HG02588 (cell line): Measurements from ENCODE around the gene HSFX3.
"Not testable (repeated sequence)": the region's sequence is repeated elsewhere in the genome, so short reads cannot be mapped to it uniquely, and the experiment has no call there.

Source experiments
- ATAC-seq: cut with Tn5 transposase; IDR thresholded peaks from one replicate; pipeline ENCODE4 v1.9.1; 2021; ENCODE audit warnings: mild to moderate bottlenecking, moderate library complexity; ENCODE audit not compliant: unreplicated experiment

The HSFX3 gene

GRCh38 chrX:149518236-149518635 is 31.5 kb downstream of the HSFX3 start:
- ATAC-seq = no peak

- no peak for ATAC-seq
Measured at GRCh38 chrX:149517308-149517707, 32.4 kb downstream of the HSFX3 start.

GRCh38 chrX:149516604-149517003 is 33.1 kb downstream of the HSFX3 start:
- no peak for ATAC-seq

- ATAC-seq = no peak
Measured at GRCh38 chrX:149515954-149516602, 33.6 kb downstream of the HSFX3 start.

- no peak for ATAC-seq
Measured at GRCh38 chrX:149513825-149514428, 35.8 kb downstream of the HSFX3 start.

- ATAC-seq = peak; percentile 86
Measured at GRCh38 chrX:149512225-149512885, 37.4 kb downstream of the HSFX3 start.

GRCh38 chrX:149511081-149511480 is 38.6 kb downstream of the HSFX3 start:
- ATAC-seq = no peak

- ATAC-seq = no peak
Measured at GRCh38 chrX:149510386-149510785, 39.3 kb downstream of the HSFX3 start.

GRCh38 chrX:149508467-149508866 is 41.3 kb downstream of the HSFX3 start:
- no peak for ATAC-seq

GRCh38 chrX:149506349-149506748 is 43.4 kb downstream of the HSFX3 start:
- no peak for ATAC-seq

GRCh38 chrX:149505671-149506070 is 44.1 kb downstream of the HSFX3 start:
- no peak for ATAC-seq

GRCh38 chrX:149504915-149505651 is 44.6 kb downstream of the HSFX3 start, which contains the start of gene IDS:
Gene IDS, minus strand, starts transcription at chrX:149505306. Its CDS starts 169 bp downstream, at chrX:149505137.
- peak; percentile 71 for ATAC-seq

- peak; percentile 32 for ATAC-seq
Measured at GRCh38 chrX:149504226-149504914, 45.4 kb downstream of the HSFX3 start.

GRCh38 chrX:149503446-149503845 is 46.3 kb downstream of the HSFX3 start:
- peak; percentile 67 for ATAC-seq

- ATAC-seq = not testable (repeated sequence)
Measured at GRCh38 chrX:149502923-149503322, 46.8 kb downstream of the HSFX3 start.

- ATAC-seq = no peak
Measured at GRCh38 chrX:149499766-149500165, 50.0 kb downstream of the HSFX3 start.

GRCh38 chrX:149498767-149499166 is 51.0 kb downstream of the HSFX3 start:
- no peak for ATAC-seq
